GM12891 (cell line): ENCODE results near the gene SPATS2.

Experiments
- POLR2A ChIP-seq: IDR thresholded peaks from 2 replicates; pipeline ENCODE4 v1.6.1; 2011; ENCODE audit warnings: low read depth, low read length, control low read depth
- POLR2AphosphoS5 ChIP-seq: IDR thresholded peaks from 2 replicates; pipeline ENCODE4 v1.6.1; 2011; ENCODE audit warnings: low read depth, low read length, control low read depth

- TF ChIP-seq POLR2AphosphoS5 (no peak), POLR2A (no peak)
Measured at GRCh38 chr12:49414364-49414763, 47.1 kb downstream of the SPATS2 start.
